Gastroesophageal sphincter (tissue), 4 donors: ENCODE results near the gene PTPRE. TPM values are rescaled to one million over a fixed set of nuclear protein-coding genes. Genes with fewer than 3 reads are reported as not detected.

Source experiments
- ATAC-seq: fragments of 150-250 bp; one replicate; pipeline ENCODE4 v1.9.1; 2016; ENCODE audit warnings: mild to moderate bottlenecking, moderate library complexity
- H3K27ac ChIP-seq, 4 donors: fragments of 200-600 bp; sonication (generic) in 3 of 4; 1 replicate in 3 of 4; 2 replicates in 1 of 4; pipeline ENCODE4 v1.5.1; 2016 to 2019
- H3K27me3 ChIP-seq: fragments of 200-600 bp; sonication (generic); one replicate; pipeline ENCODE4 v1.5.1; 2019
- H3K36me3 ChIP-seq, 2 donors: fragments of 200-600 bp; sonication (generic); one replicate each; pipeline ENCODE4 v1.5.1; 2019; ENCODE audit warnings: control low read depth in 1 of 2
- H3K4me1 ChIP-seq, 3 donors: fragments of 200-600 bp; sonication (generic); 1 replicate in 2 of 3; 2 replicates in 1 of 3; pipeline ENCODE4 v1.5.1; 2016 to 2019; ENCODE audit warnings: control low read depth in 2 of 3
- H3K4me3 ChIP-seq, 2 donors: fragments of 200-600 bp; sonication (generic); one replicate each; pipeline ENCODE4 v1.5.1; 2019; ENCODE audit warnings: mild to moderate bottlenecking in 1 of 2, moderate library complexity in 1 of 2
- H3K9me3 ChIP-seq, 3 donors: fragments of 200-600 bp; sonication (generic); one replicate each; pipeline ENCODE4 v1.5.1; 2017 to 2019; ENCODE audit warnings: control low read depth in 2 of 3
- EP300 ChIP-seq: sonication (generic); formaldehyde crosslinking; IDR thresholded peaks from one replicate; pipeline ENCODE4 v1.6.1; 2017; ENCODE audit warnings: antibody characterized with exemption, mild to moderate bottlenecking
- POLR2A ChIP-seq, 2 donors: fragments of 450-650 bp; IDR thresholded peaks; one replicate each; pipeline ENCODE4 v1.6.1; 2017; ENCODE audit warnings: antibody characterized with exemption in 2 of 2, mild to moderate bottlenecking in 2 of 2, moderate library complexity in 1 of 2
- POLR2AphosphoS5 ChIP-seq: sonication (generic); formaldehyde crosslinking; IDR thresholded peaks from one replicate; pipeline ENCODE4 v1.6.1; 2017; ENCODE audit warnings: antibody characterized with exemption
- WGBS, 2 donors: methylation state at CpG; one replicate each; pipeline ENCODE4 v1.1.5; 2018; ENCODE audit warnings: low coverage in 1 of 2; 5-methylcytosine and 5-hydroxymethylcytosine counted together
- total RNA-seq, 4 donors: library from RNA; depleted of rRNA; stranded (reverse); fragments of >200 nt; gene quantifications; one replicate each; pipeline ENCODE4 v1.1.0, GENCODE V29; 2016
- TF ChIP-seq, protein P1 (sequence below), 4 experiments: fragments of 200-600 bp in 2 of 4; fragments of 450-650 bp in 2 of 4; sonication (generic) in 1 of 4; IDR thresholded peaks; one replicate each; pipeline ENCODE4 v1.5.1; 2017 to 2019; ENCODE audit warnings: antibody characterized with exemption in 4 of 4, mild to moderate bottlenecking in 2 of 4, moderate library complexity in 2 of 4

The PTPRE gene
- total RNA-seq, 4 donors from 2014 or later = 6.4 to 16.4 (median 8.5) TPM

DNA sequence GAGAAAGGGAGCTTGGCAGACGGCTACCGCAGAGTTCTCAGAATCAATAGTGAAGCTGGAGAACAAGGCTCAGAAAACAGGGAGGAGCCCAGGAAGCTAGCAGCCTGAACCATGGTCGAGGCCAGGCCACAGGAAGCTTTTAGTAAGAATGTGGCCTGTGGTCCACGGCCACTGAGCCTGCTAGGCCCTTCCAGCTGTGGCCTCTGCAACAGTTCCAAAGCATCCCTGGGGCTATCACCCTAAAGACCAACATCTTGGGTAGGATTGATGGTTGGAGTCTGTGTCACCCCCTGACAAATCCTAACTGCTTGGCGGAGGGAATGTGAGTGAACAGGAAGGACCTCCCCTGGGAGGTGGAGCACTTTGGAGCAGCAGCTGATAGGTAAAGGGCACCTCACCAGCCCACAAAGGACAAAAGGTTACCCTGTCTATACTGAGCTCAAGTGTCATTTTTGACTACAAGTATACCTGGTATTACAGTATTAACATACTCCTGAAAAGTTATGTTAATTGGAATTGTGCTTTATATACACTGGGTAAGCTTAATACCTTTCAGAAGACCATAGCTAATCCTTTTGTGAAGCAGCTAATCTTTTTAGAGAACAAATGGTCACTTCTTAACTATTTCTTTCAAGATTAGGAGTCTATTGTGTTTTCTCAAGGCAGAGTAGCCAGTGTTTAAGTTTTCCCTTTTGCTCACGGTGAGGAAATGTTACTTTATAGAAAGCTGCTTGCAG lies 18.7 kb downstream of the PTPRE start:
- Histone ChIP-seq H3K27ac (peak overlapping the region in 1 of 4 donors; percentile 33), H3K36me3 (no peaks in the 10 kb centered on the region), H3K27me3 (no peaks in the 10 kb centered on the region), H3K4me1 (peaks cover 0 to 16% (median 9%) of the 10 kb centered on the region in 3 donors), H3K4me3 (no peak overlapping the region), H3K9me3 (no peaks in the 10 kb centered on the region)
- no peak for ATAC-seq
- TF ChIP-seq, protein P1, sequence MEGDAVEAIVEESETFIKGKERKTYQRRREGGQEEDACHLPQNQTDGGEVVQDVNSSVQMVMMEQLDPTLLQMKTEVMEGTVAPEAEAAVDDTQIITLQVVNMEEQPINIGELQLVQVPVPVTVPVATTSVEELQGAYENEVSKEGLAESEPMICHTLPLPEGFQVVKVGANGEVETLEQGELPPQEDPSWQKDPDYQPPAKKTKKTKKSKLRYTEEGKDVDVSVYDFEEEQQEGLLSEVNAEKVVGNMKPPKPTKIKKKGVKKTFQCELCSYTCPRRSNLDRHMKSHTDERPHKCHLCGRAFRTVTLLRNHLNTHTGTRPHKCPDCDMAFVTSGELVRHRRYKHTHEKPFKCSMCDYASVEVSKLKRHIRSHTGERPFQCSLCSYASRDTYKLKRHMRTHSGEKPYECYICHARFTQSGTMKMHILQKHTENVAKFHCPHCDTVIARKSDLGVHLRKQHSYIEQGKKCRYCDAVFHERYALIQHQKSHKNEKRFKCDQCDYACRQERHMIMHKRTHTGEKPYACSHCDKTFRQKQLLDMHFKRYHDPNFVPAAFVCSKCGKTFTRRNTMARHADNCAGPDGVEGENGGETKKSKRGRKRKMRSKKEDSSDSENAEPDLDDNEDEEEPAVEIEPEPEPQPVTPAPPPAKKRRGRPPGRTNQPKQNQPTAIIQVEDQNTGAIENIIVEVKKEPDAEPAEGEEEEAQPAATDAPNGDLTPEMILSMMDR (IDR thresholded peaks at IDR 0.05) = no peak
- TF ChIP-seq POLR2AphosphoS5 (no peak), POLR2A (IDR thresholded peaks at IDR 0.05) (no peak), EP300 (no peak)
- WGBS, 2 donors = 61 to 63% methylated on average over 3 to 6 of the region's 6 CpGs

DNA sequence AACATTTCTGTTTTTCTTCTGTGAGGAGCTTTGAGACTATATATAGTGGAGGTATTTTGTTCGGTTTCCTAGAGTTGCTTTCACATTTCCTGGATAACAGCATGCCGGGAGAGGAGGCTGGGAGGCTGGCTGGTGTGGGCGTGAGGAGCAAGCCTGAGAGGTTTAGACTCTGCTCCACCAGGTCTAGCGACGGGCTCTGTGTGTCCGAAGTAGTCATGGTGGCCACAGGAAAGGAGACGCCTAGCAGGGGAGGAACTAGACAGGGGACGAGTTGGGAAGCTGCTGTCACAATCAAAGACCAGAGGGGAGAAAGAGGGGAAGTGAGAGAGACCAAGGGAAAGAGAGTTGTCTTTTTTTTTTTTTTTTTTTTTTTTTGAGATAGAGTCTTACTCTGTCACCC lies 19.6 kb downstream of the PTPRE start:
- Histone ChIP-seq H3K4me3 (no peak overlapping the region), H3K27ac (no peak overlapping the region), H3K36me3 (no peaks in the 10 kb centered on the region), H3K9me3 (no peaks in the 10 kb centered on the region), H3K27me3 (no peaks in the 10 kb centered on the region), H3K4me1 (peaks cover 0 to 13% (median 7%) of the 10 kb centered on the region in 3 donors)
- TF ChIP-seq, protein P1 (IDR thresholded peaks at IDR 0.05) = no peak
- no peak for TF ChIP-seq POLR2AphosphoS5
- no peak for TF ChIP-seq POLR2A (IDR thresholded peaks at IDR 0.05)
- TF ChIP-seq EP300 = no peak
- ATAC-seq = no peak
- WGBS, 2 donors = 43 to 57% methylated on average over 1 to 7 of the region's 8 CpGs

DNA sequence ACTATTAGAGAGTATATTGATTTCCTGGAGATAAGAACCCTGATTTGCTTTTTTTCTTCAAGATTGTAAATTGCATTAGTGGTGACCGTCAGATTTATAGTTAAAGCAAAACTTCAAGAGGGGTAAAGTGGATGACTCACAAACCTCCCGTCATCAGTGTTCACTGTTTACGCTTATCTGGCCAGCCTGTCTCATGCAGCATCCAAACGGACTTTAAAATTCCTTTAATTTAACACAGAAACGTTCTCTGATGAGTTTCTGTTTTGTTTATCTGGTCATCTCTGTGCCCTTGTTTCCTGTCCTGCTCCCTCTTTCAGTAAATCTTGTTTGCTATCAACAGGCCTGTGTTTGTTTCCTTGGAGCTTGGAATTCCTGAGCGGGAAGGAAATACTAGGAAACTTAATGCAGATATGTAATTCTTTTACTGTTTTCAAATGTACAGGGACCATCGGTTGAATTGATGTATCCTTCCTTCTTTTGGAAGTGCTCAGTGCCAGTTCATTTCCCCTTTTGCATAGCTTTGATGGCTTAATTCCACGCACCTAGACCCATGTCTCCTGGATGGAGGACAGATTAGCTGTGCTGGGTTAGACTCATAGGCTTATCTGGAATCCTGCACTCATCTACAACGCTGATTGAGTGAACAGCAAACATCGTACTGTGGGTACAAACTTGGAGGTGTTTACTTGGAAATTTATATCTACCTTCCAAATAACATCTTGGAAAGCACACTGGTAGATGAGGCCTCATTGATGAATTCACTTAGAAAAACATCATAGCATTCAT lies 21.3 kb downstream of the PTPRE start:
- no peak overlapping the region for H3K4me3 ChIP-seq
- TF ChIP-seq, protein P1 (IDR thresholded peaks at IDR 0.05) = no peak
- TF ChIP-seq POLR2A (IDR thresholded peaks at IDR 0.05) (no peak), EP300 (no peak), POLR2AphosphoS5 (no peak)
- no peaks in the 10 kb centered on the region for H3K4me1 ChIP-seq
- no peak overlapping the region for H3K27ac ChIP-seq
- peaks cover 0 to 9% (median 0%) of the 10 kb centered on the region in 3 donors for H3K9me3 ChIP-seq
- 45 to 51% methylated on average over 10 of the region's 10 CpGs for WGBS, 2 donors
- no peaks in the 10 kb centered on the region for H3K36me3 ChIP-seq
- no peaks in the 10 kb centered on the region for H3K27me3 ChIP-seq
- no peak for ATAC-seq

DNA sequence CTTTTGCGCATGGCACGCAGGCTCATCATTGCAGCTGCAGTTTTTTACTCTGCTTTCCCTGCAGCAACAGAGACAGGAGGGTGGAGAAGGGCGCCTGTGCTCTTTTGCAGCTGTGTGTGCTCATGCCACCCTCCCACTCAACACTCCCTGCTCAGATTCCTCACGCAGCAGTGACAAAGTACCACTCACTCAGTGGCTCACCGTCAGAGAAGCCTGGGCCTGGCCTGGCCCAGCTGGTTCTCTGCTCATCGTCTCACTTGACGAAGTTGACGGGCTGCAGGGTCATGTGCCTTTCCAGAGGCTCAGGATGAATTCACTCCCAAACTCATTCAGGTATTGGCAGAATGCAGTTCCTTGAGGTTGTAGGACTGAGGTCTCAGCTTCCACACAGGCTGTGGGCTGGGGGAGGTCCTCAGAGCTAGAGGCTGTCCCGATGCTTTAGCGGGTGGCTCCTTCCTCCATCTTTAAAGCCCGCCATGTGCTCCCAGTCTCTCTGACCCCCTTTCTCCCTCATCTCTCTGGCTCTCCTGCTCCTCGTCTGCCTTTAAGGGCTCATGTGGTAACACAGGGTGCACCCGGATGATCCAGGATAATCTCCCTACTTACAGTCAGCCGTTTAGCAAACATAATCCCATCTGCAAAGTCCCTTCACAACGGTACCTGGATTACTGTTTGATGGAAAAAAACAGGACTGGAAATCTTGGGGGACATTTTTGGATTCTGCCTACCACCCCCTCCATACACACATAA lies 25.8 kb downstream of the PTPRE start:
- H3K4me1 ChIP-seq = no peaks in the 10 kb centered on the region
- no peak overlapping the region for H3K4me3 ChIP-seq
- peaks cover 0 to 5% of the 10 kb centered on the region in 2 donors for H3K36me3 ChIP-seq
- WGBS, 2 donors = 84 to 92% methylated on average over 6 to 11 of the region's 15 CpGs
- peaks cover 13% of the 10 kb centered on the region for H3K27me3 ChIP-seq
- TF ChIP-seq, protein P1 (IDR thresholded peaks at IDR 0.05) = no peak
- TF ChIP-seq POLR2A (IDR thresholded peaks at IDR 0.05) = no peak
- TF ChIP-seq POLR2AphosphoS5 = no peak
- no peak for TF ChIP-seq EP300
- peaks cover 0 to 9% (median 0%) of the 10 kb centered on the region in 3 donors for H3K9me3 ChIP-seq
- ATAC-seq = no peak
- H3K27ac ChIP-seq = no peak overlapping the region
